GM19238 (cell line): ENCODE results near the gene POU3F4.

Experiments
- DNase-seq: peaks from one replicate; pipeline ENCODE4 v3.0.0; 2011; ENCODE audit warnings: low spot score; ENCODE audit not compliant: insufficient read length

Gene POU3F4

GRCh38 chrX:83508006-83508405 is at the start of gene POU3F4:
TSS of gene POU3F4 (plus strand) at chrX:83508290. CDS start at chrX:83508325, 35 bp downstream.
- DNase-seq, result no peak

- no peak for DNase-seq
Measured at GRCh38 chrX:83469551-83469950, 38.5 kb upstream of the POU3F4 start.

GRCh38 chrX:83495898-83496297 is 12.2 kb upstream of the POU3F4 start:
- no peak for DNase-seq

GRCh38 chrX:83501003-83501402 is 7.1 kb upstream of the POU3F4 start:
- DNase-seq, result no peak

GRCh38 chrX:83501530-83501929 is 6.6 kb upstream of the POU3F4 start:
- no peak for DNase-seq

- DNase-seq, result no peak
Measured at GRCh38 chrX:83504721-83505479, 3.2 kb upstream of the POU3F4 start.

- DNase-seq, result no peak
Measured at GRCh38 chrX:83508526-83509253, 600 bp downstream of the POU3F4 start.

- no peak for DNase-seq
Measured at GRCh38 chrX:83509254-83509801, 1.2 kb downstream of the POU3F4 start.

GRCh38 chrX:83510510-83511062 is 2.5 kb downstream of the POU3F4 start:
- DNase-seq, result no peak

GRCh38 chrX:83511208-83511607 is 3.1 kb downstream of the POU3F4 start:
- DNase-seq, result no peak

GRCh38 chrX:83512111-83512510 is 4.0 kb downstream of the POU3F4 start:
- no peak for DNase-seq

- no peak for DNase-seq
Measured at GRCh38 chrX:83516597-83516996, 8.5 kb downstream of the POU3F4 start.

GRCh38 chrX:83521905-83522304 is 13.8 kb downstream of the POU3F4 start:
- DNase-seq, result no peak

GRCh38 chrX:83529950-83530349 is 21.9 kb downstream of the POU3F4 start:
- DNase-seq, result no peak

- no peak for DNase-seq
Measured at GRCh38 chrX:83535417-83536196, 27.5 kb downstream of the POU3F4 start.
